HUES64 (cell line): ENCODE data around the gene CDRT15L2.
"Not testable (repeated sequence)": the region's sequence is repeated elsewhere in the genome, so short reads cannot be mapped to it uniquely, and the experiment has no call there.

Experiments used
- H3K27ac ChIP-seq: 2 replicates; pipeline ENCODE4 v1.7.0; 2013; ENCODE audit warnings: low read depth, low read length, inconsistent platforms
- H3K27me3 ChIP-seq: 2 replicates; pipeline ENCODE4 v1.6.1; 2013; ENCODE audit warnings: mild to moderate bottlenecking, low read length; ENCODE audit not compliant: insufficient read depth
- H3K36me3 ChIP-seq: 2 replicates; pipeline ENCODE4 v1.6.1; 2013; ENCODE audit warnings: mild to moderate bottlenecking, low read length; ENCODE audit not compliant: insufficient read depth
- H3K4me1 ChIP-seq: 2 replicates; pipeline ENCODE4 v1.6.1; 2013; ENCODE audit warnings: mild to moderate bottlenecking, low read length, moderate library complexity; ENCODE audit not compliant: insufficient read depth
- H3K4me3 ChIP-seq: 2 replicates; pipeline ENCODE4 v1.5.1; 2013; ENCODE audit warnings: mild to moderate bottlenecking, low read length, moderate library complexity
- H3K9ac ChIP-seq: 2 replicates; pipeline ENCODE4 v1.6.1; 2013; ENCODE audit warnings: mild to moderate bottlenecking, low read depth, low read length
- H3K9me3 ChIP-seq: 2 replicates; pipeline ENCODE4 v1.6.1; 2013; ENCODE audit warnings: low read depth, low read length; ENCODE audit not compliant: insufficient read depth
- WGBS: fragments of 150-250, 120-280 bp; methylation state at CpG from one replicate; pipeline ENCODE4 v1.1.7; 2013; ENCODE audit warnings: missing lambda C conversion rate; 5-methylcytosine and 5-hydroxymethylcytosine counted together

Gene CDRT15L2

GRCh38 chr17:20555135-20556010 is 24.2 kb upstream of the CDRT15L2 start:
- not testable (repeated sequence) for H3K4me3 ChIP-seq, H3K9me3 ChIP-seq, H3K4me1 ChIP-seq, H3K27ac ChIP-seq, H3K9ac ChIP-seq, H3K36me3 ChIP-seq, H3K27me3 ChIP-seq
- WGBS = 94% methylated on average over 10 of the region's 20 CpGs

DNA sequence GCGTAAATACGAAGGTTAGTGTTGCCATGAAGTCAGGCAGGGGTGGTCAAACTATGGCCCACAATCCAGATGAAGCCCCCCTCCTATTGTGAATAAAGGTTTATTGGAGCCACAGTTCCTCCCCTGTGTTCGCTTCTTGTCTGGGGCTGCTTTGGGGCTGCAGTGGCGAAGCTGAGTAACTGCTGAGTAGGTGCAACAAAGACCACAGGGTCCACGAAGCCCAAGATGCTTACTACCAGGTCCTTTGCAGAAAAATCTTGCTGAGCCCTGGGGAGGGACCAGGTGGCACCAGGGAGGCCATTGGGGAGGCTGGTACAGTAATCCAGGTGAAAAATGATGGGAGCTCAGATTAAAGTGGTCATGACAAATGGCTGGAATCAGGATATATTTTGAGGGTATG is 21.4 kb upstream of the CDRT15L2 start:
- H3K4me1 ChIP-seq, H3K27me3 ChIP-seq, H3K9me3 ChIP-seq, H3K9ac ChIP-seq, H3K36me3 ChIP-seq, H3K4me3 ChIP-seq, H3K27ac ChIP-seq: not testable (repeated sequence)
- 84% methylated on average over 4 of the region's 5 CpGs for WGBS

- H3K27ac ChIP-seq, H3K4me1 ChIP-seq, H3K4me3 ChIP-seq, H3K27me3 ChIP-seq, H3K9me3 ChIP-seq, H3K9ac ChIP-seq, H3K36me3 ChIP-seq: not testable (repeated sequence)
- 96% methylated on average over 9 of the region's 9 CpGs for WGBS
These were observed 20.5 kb upstream of the CDRT15L2 start for GRCh38 chr17:20559018-20559417.

GRCh38 chr17:20562587-20562986 is 16.9 kb upstream of the CDRT15L2 start:
- 98% methylated on average over 3 of the region's 3 CpGs for WGBS
- Histone ChIP-seq H3K36me3 (no peaks in the 10 kb centered on the region), H3K27ac (no peak overlapping the region), H3K9ac (no peak overlapping the region), H3K4me1 (no peaks in the 10 kb centered on the region), H3K27me3 (no peaks in the 10 kb centered on the region), H3K9me3 (no peaks in the 10 kb centered on the region), H3K4me3 (no peak overlapping the region)

- H3K27ac ChIP-seq, H3K9me3 ChIP-seq, H3K36me3 ChIP-seq, H3K27me3 ChIP-seq, H3K9ac ChIP-seq, H3K4me1 ChIP-seq, H3K4me3 ChIP-seq: not testable (repeated sequence)
- 93% methylated on average over 5 of the region's 5 CpGs for WGBS
These were observed 14.3 kb upstream of the CDRT15L2 start for GRCh38 chr17:20565245-20565644.

DNA sequence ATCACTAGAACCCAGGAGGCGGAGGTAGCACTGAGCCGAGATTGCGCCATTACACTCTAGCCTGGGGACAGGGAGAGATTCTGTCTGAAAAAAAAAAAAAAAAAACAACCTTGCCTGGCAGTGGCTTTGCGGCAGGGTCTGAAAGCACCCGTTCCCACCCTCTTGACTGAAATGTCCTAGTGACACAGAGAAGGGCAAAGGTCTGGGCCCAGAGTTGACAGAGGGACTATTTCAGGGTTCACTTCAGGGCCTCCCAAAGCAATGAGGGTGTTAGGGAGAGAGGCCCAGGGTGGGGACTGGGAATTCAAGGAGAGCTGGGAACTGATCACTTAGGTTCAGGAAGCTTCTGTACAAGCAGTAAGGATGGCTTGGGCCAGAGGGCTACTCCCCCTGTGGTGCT is 13.8 kb upstream of the CDRT15L2 start:
- Histone ChIP-seq H3K27me3 (no peaks in the 10 kb centered on the region), H3K4me1 (no peaks in the 10 kb centered on the region), H3K36me3 (no peaks in the 10 kb centered on the region), H3K27ac (no peak overlapping the region), H3K9ac (no peak overlapping the region), H3K4me3 (no peak overlapping the region), H3K9me3 (no peaks in the 10 kb centered on the region)
- WGBS = 94% methylated on average over 5 of the region's 5 CpGs

DNA sequence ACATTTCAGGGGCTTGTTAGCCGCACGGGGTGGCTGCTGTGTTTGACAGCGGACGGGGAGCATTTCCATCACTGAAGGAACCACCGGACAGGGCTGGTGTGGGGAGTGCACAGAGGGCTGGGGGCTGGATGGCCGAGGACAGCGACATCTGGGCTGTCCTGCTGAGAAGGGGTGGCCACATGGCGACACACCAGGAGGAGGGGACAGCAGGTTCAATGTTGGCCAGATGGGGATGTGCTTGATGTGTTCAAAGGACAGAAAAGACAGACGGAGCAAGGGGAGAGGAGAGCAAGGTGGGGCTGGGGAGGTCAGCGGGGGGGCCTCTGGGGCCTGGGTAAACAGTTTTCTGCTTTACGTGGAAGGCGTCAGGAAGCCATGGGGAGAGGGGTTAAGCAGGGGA is 12.8 kb upstream of the CDRT15L2 start:
- not testable (repeated sequence) for H3K9ac ChIP-seq, H3K27me3 ChIP-seq, H3K9me3 ChIP-seq, H3K4me3 ChIP-seq, H3K4me1 ChIP-seq, H3K27ac ChIP-seq, H3K36me3 ChIP-seq
- WGBS = 78% methylated on average over 12 of the region's 12 CpGs

GRCh38 chr17:20567421-20567820 is 12.1 kb upstream of the CDRT15L2 start:
- not testable (repeated sequence) for H3K27ac ChIP-seq, H3K36me3 ChIP-seq, H3K27me3 ChIP-seq, H3K9me3 ChIP-seq, H3K9ac ChIP-seq, H3K4me3 ChIP-seq, H3K4me1 ChIP-seq
- WGBS = 72% methylated on average over 6 of the region's 6 CpGs

DNA sequence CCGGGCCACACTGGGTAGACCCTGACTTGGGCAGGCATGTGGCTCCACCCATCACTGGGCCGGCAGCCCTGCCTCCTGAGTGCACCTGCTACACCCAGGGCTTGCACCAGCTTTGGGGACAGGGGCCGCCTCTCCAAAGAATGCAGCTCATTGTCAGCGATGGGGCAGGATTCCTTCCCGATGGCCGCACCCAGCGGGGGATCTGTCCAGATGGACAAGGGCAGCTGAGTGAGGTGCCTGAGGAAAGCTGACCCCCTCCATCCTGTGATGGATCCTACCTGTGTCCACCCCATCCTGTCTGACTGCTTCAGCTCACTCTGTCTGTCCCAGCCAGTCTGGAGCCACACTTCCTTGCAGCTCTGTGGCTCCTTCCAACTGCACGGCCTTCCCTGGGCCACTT is 10.9 kb upstream of the CDRT15L2 start:
- not testable (repeated sequence) for H3K9ac ChIP-seq, H3K4me1 ChIP-seq, H3K9me3 ChIP-seq, H3K27me3 ChIP-seq, H3K36me3 ChIP-seq, H3K27ac ChIP-seq, H3K4me3 ChIP-seq
- WGBS = 85% methylated on average over 8 of the region's 8 CpGs

DNA sequence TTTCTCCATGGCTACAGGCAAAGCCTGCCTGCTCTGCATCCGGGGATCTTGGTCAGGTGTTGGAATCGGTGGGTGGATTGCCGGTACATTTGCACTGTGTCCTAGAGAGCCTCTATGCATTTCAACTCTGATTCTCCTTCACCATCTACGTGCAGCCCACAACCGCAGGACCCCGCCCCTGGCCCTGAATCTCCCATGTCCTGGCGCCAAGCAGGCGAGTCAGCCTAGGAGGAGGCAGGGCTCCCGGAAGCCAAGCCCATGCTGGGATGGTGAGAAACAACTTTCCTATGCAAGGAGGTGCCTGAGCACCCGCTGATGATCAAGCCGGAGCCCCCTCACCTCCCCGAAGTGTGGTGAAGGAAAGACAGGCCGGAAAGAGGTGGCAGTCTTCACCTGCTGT is 7.9 kb upstream of the CDRT15L2 start:
- WGBS = 86% methylated on average over 9 of the region's 13 CpGs
- H3K9ac ChIP-seq, H3K9me3 ChIP-seq, H3K36me3 ChIP-seq, H3K27ac ChIP-seq, H3K4me1 ChIP-seq, H3K4me3 ChIP-seq, H3K27me3 ChIP-seq: not testable (repeated sequence)

DNA sequence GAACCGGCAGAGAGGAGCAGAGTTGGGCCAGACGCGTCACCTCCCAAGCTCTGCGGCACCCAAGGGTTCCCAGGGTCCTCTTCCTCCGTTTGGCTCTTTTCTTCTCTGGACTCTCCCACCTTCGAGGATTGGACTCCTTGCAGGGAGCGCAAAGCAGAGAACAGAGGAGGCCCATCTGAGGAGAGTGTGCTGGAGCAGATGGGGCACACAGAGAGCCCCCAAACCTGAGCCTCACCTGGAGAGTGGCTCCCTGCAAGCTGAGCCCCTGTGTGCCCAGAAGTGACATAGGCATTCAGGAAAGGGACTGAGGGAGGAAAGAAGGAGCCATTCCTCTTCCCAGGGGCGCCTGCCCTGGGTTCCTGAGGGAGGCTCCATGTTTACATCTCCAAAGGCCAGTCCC is 6.3 kb upstream of the CDRT15L2 start:
- not testable (repeated sequence) for H3K27ac ChIP-seq, H3K9me3 ChIP-seq, H3K4me1 ChIP-seq, H3K27me3 ChIP-seq, H3K36me3 ChIP-seq, H3K4me3 ChIP-seq, H3K9ac ChIP-seq
- WGBS = 97% methylated on average over 6 of the region's 8 CpGs

DNA sequence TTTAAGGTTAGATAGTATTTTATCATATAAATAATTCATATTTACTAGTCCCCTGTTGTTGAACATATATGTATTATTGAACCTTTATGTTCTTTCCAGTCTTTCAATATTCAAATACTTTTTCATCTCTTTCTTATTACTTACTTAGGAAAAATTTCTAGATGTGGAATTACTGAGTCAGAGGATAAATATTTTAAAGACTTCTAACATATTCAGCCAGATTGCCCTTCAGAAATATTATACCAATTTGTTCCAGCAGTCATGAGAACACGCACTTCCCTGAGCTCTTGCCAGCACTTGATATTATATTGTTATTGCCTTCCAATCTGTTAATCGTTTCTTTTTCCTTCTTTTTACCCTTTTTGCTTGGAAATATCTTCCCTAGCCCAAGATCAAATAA is 4.5 kb upstream of the CDRT15L2 start:
- not testable (repeated sequence) for H3K4me1 ChIP-seq, H3K9ac ChIP-seq, H3K36me3 ChIP-seq, H3K27ac ChIP-seq, H3K27me3 ChIP-seq, H3K4me3 ChIP-seq, H3K9me3 ChIP-seq
- WGBS = 100% methylated on average over 1 of the region's 2 CpGs
